Spleen (tissue), 7 donors: Measurements from ENCODE around the gene DNAJC16.

Source experiments
- CTCF ChIP-seq, 11 experiments: fragments of 200-600 bp in 7 of 11; fragments of 450-650 bp in 4 of 11; sonication (generic) in 4 of 11; IDR thresholded peaks in 8 of 11; conservative IDR thresholded peaks in 3 of 11; 1 replicate in 7 of 11; 2 replicates in 4 of 11; pipeline versions ENCODE4 v1.4.0 to v1.8.0; 2016 to 2021; ENCODE audit warnings: antibody characterized with exemption in 11 of 11, inconsistent platforms in 4 of 11, mild to moderate bottlenecking in 1 of 11
- POLR2A ChIP-seq, 3 donors: fragments of 450-650 bp; IDR thresholded peaks; one replicate each; pipeline ENCODE4 v1.5.1; 2017; ENCODE audit warnings: antibody characterized with exemption in 3 of 3, mild to moderate bottlenecking in 1 of 3
- POLR2AphosphoS5 ChIP-seq, 3 donors: sonication (generic); formaldehyde crosslinking; IDR thresholded peaks; one replicate each; pipeline ENCODE4 v1.5.1; 2017; ENCODE audit warnings: antibody characterized with exemption in 3 of 3
- donor health status: DM: no; HTN: no; CAD: no; lungs with moderate emphysema.
- donor health status: DM: no; HTN: no; CAD: no.
- donor health status: DM: no; HTN: no; CAD: no.

- TF ChIP-seq POLR2A (IDR thresholded peaks at IDR 0.05), result no peak
- peak in 7 of 11 experiments; percentile 5 to 48 (median 31) for TF ChIP-seq CTCF (IDR thresholded peaks at IDR 0.05 in 8 of 11, conservative IDR thresholded peaks at IDR 0.05 in 3 of 11)
- TF ChIP-seq POLR2AphosphoS5 (IDR thresholded peaks at IDR 0.05), result peak in 2 of 3 donors; percentile 54 to 56
These were observed 58.1 kb downstream of the DNAJC16 start, which contains the start of gene AGMAT for GRCh38 chr1:15584489-15585363.
